Activated naive CD4-positive, alpha-beta T cell (primary cell): Measurements from ENCODE around the gene SORT1.
"Not testable (repeated sequence)": the region's sequence is repeated elsewhere in the genome, so short reads cannot be mapped to it uniquely, and the experiment has no call there.

ENCODE experiments used
- DNase-seq, 4 experiments: peaks; one replicate each; lab custom pipeline; 2025; lab: John Stamatoyannopoulos, UW

SORT1 gene

GRCh38 chr1:109379907-109380306 lies 17.8 kb downstream of the SORT1 start:
- no peak for DNase-seq

GRCh38 chr1:109379422-109379821 lies 18.3 kb downstream of the SORT1 start:
- no peak for DNase-seq

DNA sequence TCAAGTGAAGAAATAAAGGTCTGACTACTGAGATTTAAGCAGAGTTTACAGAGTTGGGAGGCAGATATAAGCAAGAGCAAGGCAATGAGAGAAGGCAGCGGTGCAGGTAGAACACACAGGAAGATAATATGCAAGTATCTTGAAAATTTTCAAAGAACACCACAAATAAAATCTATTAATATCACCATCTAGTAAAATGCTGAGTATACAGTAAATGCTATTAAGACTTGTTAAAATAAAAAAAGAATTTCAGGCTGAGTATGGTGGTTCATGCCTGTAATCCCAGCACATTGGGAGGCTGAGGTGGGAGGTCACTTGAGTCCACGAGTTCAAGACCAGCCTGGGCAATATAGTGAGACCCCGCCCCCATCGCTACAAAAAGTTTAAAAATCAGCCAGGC lies 20.0 kb downstream of the SORT1 start:
- no peak for DNase-seq

DNA sequence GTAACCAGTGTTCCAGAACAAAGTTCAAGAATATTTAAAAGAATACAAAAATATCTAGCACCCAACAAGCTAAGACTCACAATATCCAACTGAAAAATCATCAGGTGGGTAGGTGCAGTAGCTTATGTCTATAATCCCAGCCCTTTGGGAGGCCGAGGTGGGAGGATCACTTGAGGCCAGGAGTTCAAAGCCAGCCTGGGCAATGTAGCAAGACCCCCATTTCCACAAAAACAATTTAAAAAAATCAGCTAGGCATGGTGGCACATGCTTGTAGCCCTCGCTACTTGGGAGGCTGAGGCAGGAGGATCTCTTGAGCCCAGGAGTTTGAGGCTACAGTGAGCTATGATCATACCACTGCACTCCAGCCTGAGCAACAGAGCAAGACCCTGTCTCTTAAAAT lies 24.0 kb downstream of the SORT1 start:
- DNase-seq: not testable (repeated sequence)

- DNase-seq: no peak
Observed at GRCh38 chr1:109373126-109373525, 24.6 kb downstream of the SORT1 start.

DNA sequence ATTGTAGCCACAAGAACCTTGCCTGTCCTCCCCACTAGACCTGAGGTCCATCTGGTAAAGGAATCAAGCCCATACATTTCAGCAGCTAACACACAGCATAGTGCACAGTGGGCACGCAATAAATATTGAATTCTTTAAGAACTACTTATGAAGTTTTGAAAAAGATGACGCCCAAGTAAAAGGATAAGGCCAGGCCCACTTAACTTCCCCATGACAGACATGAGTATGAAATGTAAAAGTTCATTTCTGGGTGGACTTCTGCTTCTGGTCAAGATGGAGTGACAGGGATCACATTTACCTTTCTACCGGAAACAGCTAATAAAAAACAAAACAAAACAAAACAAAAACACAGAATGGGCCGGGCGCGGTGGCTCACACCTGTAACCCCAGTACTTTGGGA lies 25.4 kb downstream of the SORT1 start:
- DNase-seq: no peak

- DNase-seq: no peak
Observed at GRCh38 chr1:109371341-109371739, 26.4 kb downstream of the SORT1 start.

DNA sequence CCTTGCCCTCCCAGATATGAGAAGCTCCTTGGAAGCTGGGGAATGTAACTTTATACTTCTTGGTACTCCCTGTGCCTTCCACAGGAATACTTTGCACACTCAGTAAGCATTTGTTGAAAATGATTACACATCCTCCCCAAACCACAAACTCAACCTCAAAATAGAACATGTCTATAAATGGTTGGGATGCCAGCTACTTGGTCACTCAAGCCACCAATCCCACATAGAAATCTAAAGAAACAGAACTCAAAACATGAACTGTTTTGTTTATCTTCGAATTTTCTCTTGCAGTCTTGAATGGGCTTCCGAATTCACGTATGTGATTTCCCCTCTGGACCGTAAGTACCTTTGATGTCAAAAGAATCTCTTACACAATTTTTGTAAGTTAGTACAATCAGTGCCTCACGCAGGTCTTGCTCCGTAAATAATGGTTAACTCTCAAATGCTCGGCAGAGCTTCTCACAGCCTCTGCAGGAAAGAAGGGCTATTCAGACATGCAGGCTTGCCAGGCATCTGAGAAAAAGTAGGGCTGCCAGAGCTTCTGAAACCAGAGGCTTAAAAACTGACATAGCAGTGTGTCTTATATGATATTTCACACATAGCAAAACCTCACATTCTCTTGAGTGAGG lies 26.9 kb downstream of the SORT1 start:
- DNase-seq: no peak

DNA sequence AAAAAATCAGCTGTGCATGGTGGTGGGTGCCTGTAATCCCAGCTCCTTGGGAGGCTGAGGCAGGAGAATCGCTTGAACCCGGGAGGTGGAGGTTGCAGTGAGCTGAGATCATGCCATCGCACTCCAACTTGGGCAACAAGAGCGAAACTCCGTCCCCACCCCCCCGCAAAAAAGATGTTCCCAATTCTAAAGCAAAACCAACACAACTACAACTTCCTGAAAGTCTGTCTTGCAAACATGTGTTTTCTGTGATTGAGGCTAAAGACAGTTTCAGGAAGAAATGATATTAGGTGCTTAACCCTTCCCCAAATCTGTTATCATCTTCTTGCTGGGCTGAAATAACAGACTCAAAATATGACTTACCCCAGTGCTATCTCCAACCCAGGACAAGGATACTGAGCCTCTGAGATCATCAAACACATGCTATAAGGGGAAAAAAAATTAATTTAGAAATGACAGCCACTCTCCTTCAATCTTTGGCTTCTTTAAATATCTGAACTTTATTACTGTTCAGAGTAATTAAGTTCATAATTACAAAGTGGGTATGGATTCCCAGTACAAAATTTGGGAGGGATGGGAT lies 28.5 kb downstream of the SORT1 start:
- no peak for DNase-seq

GRCh38 chr1:109368464-109368863 lies 29.3 kb downstream of the SORT1 start:
- no peak for DNase-seq

GRCh38 chr1:109367626-109368025 lies 30.1 kb downstream of the SORT1 start:
- DNase-seq: no peak

GRCh38 chr1:109365642-109366204 lies 32.0 kb downstream of the SORT1 start:
- no peak for DNase-seq

GRCh38 chr1:109361649-109362048 lies 36.1 kb downstream of the SORT1 start:
- no peak for DNase-seq

- DNase-seq: no peak
Observed at GRCh38 chr1:109361069-109361468, 36.6 kb downstream of the SORT1 start.

- no peak for DNase-seq
Observed at GRCh38 chr1:109357616-109358015, 40.1 kb downstream of the SORT1 start.

- no peak for DNase-seq
Observed at GRCh38 chr1:109356915-109357314, 40.8 kb downstream of the SORT1 start.

- no peak for DNase-seq
Observed at GRCh38 chr1:109356505-109356904, 41.2 kb downstream of the SORT1 start.

- DNase-seq: no peak
Observed at GRCh38 chr1:109354929-109355328, 42.8 kb downstream of the SORT1 start.

- DNase-seq: no peak
Observed at GRCh38 chr1:109351457-109351856, 46.3 kb downstream of the SORT1 start.

GRCh38 chr1:109350655-109351054 lies 47.1 kb downstream of the SORT1 start:
- no peak for DNase-seq

DNA sequence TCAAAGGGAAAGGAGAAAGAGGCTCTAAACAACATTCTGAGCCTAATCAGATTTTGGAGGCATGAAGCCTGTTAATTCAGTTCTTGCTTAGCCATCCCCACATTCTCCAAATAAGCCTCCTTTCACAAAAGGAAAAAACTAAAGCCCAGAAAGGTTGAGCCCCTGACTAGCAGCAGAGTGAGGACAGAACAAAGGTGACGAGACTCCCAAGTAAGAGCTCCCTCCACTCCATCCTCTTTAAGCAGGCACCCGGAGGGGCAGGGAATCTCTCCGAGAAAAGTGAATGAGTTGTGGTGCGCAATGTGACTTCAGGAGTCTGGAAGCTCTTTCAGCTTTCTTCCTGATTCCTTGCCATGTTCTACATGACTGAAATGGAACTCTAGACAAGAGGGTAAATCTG lies 47.5 kb downstream of the SORT1 start:
- DNase-seq: no peak

DNA sequence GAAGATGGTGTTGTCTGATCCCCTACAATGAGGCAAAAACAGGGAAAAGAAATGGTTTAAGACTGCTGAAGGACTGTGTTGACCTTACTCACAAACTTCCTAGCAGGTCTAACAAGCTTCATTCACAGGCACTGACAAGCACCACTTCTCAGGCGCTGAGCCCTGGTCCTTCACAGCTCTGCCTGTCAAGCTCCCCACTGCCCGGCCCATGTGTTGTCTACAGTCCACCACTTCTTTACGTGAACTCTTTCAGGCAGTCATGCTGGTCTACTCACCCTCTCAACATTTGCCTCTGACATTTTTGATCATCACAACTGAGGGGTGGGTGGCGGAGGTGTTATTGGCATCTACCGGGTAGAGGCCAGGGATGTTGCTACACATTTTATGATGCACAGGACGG lies 50.2 kb downstream of the SORT1 start:
- DNase-seq: no peak

GRCh38 chr1:109341944-109342930 lies 55.5 kb downstream of the SORT1 start:
- no peak for DNase-seq
